ENCODE results near the gene GLE1. TPM values are rescaled to one million over a fixed set of nuclear protein-coding genes. Genes with fewer than 3 reads are reported as not detected.

The GLE1 gene
- total and polyA plus RNA-seq, 4 donors, result 11.3 to 24.7 (median 21.1) TPM

DNA sequence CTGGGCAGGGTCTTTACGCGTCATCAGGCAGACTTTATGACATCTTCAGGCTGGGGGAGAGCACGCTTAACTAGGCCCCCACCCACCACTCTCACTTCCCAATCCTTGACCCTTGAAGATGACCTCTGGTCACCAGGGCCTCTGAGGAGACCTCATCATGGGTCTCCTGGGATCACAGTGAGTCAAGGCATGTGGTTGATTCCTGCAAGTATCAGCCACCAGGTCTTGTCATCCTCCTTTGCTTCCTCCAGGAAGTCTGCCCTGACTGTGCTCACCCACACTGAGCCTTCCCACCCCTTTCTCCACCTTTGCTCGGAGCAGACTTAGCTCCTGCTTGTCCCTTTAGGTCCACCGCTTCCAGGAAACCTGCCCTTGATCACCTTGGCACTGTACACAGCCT lies 31.4 kb upstream of the GLE1 start:
- Histone ChIP-seq H3K4me3 (no peak overlapping the region), H3K27me3 (ENCODE audit: control insufficient read depth in 3 of 3, insufficient read depth in 3 of 3, low read length in 2 of 3) (no peaks in the 10 kb centered on the region), H3K9me3 (ENCODE audit: control insufficient read depth in 4 of 4, insufficient read depth in 3 of 4, low read length in 3 of 4) (no peaks in the 10 kb centered on the region), H3K4me1 (ENCODE audit: control insufficient read depth in 5 of 5, insufficient read depth in 5 of 5, low read length in 5 of 5) (no peaks in the 10 kb centered on the region), H3K9ac (ENCODE audit: insufficient read depth in 1 of 2, low read length in 2 of 2) (no peak overlapping the region), H3K27ac (ENCODE audit: low read depth in 1 of 2, low read length in 1 of 2) (no peak overlapping the region), H3K36me3 (ENCODE audit: control insufficient read depth in 4 of 4, insufficient read depth in 4 of 4, low read length in 4 of 4) (peaks cover 6 to 27% (median 13%) of the 10 kb centered on the region in 4 donors)
- TF ChIP-seq, protein P1, sequence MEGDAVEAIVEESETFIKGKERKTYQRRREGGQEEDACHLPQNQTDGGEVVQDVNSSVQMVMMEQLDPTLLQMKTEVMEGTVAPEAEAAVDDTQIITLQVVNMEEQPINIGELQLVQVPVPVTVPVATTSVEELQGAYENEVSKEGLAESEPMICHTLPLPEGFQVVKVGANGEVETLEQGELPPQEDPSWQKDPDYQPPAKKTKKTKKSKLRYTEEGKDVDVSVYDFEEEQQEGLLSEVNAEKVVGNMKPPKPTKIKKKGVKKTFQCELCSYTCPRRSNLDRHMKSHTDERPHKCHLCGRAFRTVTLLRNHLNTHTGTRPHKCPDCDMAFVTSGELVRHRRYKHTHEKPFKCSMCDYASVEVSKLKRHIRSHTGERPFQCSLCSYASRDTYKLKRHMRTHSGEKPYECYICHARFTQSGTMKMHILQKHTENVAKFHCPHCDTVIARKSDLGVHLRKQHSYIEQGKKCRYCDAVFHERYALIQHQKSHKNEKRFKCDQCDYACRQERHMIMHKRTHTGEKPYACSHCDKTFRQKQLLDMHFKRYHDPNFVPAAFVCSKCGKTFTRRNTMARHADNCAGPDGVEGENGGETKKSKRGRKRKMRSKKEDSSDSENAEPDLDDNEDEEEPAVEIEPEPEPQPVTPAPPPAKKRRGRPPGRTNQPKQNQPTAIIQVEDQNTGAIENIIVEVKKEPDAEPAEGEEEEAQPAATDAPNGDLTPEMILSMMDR (IDR thresholded peaks at IDR 0.05; ENCODE audit: control extremely low read depth, extremely low read depth), result no peak
- DNase-seq (no peak), ATAC-seq (ENCODE audit: insufficient read depth, low FRiP score) (no peak)
- WGBS, 2 donors, result 90 to 99% methylated on average over 5 of the region's 5 CpGs

DNA sequence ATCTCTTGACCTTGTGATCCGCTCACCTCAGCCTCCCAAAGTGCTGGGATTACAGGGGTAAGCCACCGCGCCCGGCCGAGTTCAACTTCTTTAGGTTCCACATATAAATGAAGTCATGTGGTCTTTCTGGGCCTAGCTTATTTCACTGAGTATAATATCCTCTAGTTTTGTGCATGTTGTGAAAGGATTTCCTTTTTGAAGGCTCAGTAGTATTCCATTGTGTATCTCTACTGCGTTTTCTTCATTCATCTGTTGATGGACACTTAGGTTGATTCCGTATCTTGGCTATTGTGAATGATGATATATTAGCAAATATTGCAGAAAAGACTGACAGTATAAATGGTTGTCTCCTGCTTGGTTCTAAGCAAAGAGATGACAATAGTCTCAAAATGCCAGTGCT lies 28.7 kb upstream of the GLE1 start:
- no peaks in the 10 kb centered on the region for H3K9me3 ChIP-seq (ENCODE audit: control insufficient read depth in 4 of 4, insufficient read depth in 3 of 4, low read length in 3 of 4)
- DNase-seq (no peak), ATAC-seq (ENCODE audit: insufficient read depth, low FRiP score) (no peak)
- no peak overlapping the region for H3K27ac ChIP-seq (ENCODE audit: low read depth in 1 of 2, low read length in 1 of 2)
- no peak overlapping the region for H3K9ac ChIP-seq (ENCODE audit: insufficient read depth in 1 of 2, low read length in 2 of 2)
- no peak overlapping the region for H3K4me3 ChIP-seq
- no peaks in the 10 kb centered on the region for H3K4me1 ChIP-seq (ENCODE audit: control insufficient read depth in 5 of 5, insufficient read depth in 5 of 5, low read length in 5 of 5)
- H3K27me3 ChIP-seq (ENCODE audit: control insufficient read depth in 3 of 3, insufficient read depth in 3 of 3, low read length in 2 of 3), result no peaks in the 10 kb centered on the region
- WGBS, 2 donors, result 97 to 98% methylated on average over 7 of the region's 7 CpGs
- TF ChIP-seq, protein P1 (IDR thresholded peaks at IDR 0.05; ENCODE audit: control extremely low read depth, extremely low read depth), result no peak
- H3K36me3 ChIP-seq (ENCODE audit: control insufficient read depth in 4 of 4, insufficient read depth in 4 of 4, low read length in 4 of 4), result peaks cover 0 to 25% (median 17%) of the 10 kb centered on the region in 4 donors

DNA sequence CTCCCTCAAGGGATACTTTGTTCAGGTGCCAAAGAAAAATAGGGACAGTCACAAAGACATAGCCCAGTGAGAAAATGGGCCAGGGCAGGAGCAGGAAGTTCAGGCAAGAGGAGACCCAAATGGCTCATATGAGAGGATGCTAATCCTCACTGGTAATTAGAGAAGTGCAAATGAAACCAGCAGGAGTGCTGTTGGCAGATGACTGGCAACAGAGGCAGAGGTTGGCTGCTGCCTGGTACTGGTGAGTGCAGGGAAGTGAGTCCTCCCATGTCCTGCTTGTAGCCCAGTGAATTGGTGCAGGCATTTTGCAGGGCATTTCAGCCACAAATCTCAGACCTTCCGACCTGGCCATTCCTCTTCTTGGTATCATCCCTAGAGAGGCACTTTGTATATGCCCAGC lies 25.3 kb upstream of the GLE1 start:
- TF ChIP-seq, protein P1 (IDR thresholded peaks at IDR 0.05; ENCODE audit: control extremely low read depth, extremely low read depth), result no peak
- Histone ChIP-seq H3K4me1 (ENCODE audit: control insufficient read depth in 5 of 5, insufficient read depth in 5 of 5, low read length in 5 of 5) (no peaks in the 10 kb centered on the region), H3K9me3 (ENCODE audit: control insufficient read depth in 4 of 4, insufficient read depth in 3 of 4, low read length in 3 of 4) (no peaks in the 10 kb centered on the region), H3K4me3 (no peak overlapping the region), H3K9ac (ENCODE audit: insufficient read depth in 1 of 2, low read length in 2 of 2) (no peak overlapping the region), H3K36me3 (ENCODE audit: control insufficient read depth in 4 of 4, insufficient read depth in 4 of 4, low read length in 4 of 4) (peaks cover 4 to 26% (median 19%) of the 10 kb centered on the region in 4 donors), H3K27me3 (ENCODE audit: control insufficient read depth in 3 of 3, insufficient read depth in 3 of 3, low read length in 2 of 3) (no peaks in the 10 kb centered on the region), H3K27ac (ENCODE audit: low read depth in 1 of 2, low read length in 1 of 2) (no peak overlapping the region)
- WGBS, 2 donors, result 89 to 97% methylated on average over 1 of the region's 1 CpG
- ATAC-seq (ENCODE audit: insufficient read depth, low FRiP score) (no peak), DNase-seq (no peak)

DNA sequence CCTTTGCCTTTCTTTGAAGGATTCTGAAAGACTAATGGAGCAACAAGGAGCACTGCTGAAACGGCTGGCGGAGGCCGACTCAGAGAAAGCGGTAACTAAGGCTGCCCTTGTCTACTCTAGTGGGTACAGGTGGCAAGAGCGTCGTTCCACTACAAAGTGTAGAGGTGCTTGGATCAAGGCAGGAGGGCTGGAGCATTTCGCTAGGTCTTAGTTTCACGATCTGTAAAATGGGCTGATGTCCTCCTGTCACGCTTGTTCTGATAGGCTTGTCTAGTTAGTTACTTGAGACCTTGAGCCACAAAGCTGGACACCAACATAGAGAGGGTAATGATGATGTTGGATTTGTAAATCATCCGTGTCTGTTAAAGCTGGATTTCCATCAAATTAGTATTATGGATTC lies 23.0 kb upstream of the GLE1 start:
- ATAC-seq (ENCODE audit: insufficient read depth, low FRiP score) (no peak), DNase-seq (no peak)
- H3K4me3 ChIP-seq, result no peak overlapping the region
- no peak overlapping the region for H3K27ac ChIP-seq (ENCODE audit: low read depth in 1 of 2, low read length in 1 of 2)
- peaks cover 20 to 44% (median 30%) of the 10 kb centered on the region in 4 donors for H3K36me3 ChIP-seq (ENCODE audit: control insufficient read depth in 4 of 4, insufficient read depth in 4 of 4, low read length in 4 of 4)
- TF ChIP-seq, protein P1 (IDR thresholded peaks at IDR 0.05; ENCODE audit: control extremely low read depth, extremely low read depth), result no peak
- no peaks in the 10 kb centered on the region for H3K4me1 ChIP-seq (ENCODE audit: control insufficient read depth in 5 of 5, insufficient read depth in 5 of 5, low read length in 5 of 5)
- H3K9me3 ChIP-seq (ENCODE audit: control insufficient read depth in 4 of 4, insufficient read depth in 3 of 4, low read length in 3 of 4), result no peaks in the 10 kb centered on the region
- H3K27me3 ChIP-seq (ENCODE audit: control insufficient read depth in 3 of 3, insufficient read depth in 3 of 3, low read length in 2 of 3), result no peaks in the 10 kb centered on the region
- WGBS, 2 donors, result 98 to 99% methylated on average over 10 of the region's 10 CpGs
- H3K9ac ChIP-seq (ENCODE audit: insufficient read depth in 1 of 2, low read length in 2 of 2), result no peak overlapping the region

Measured in lung (tissue), 12 donors.